Measurements from ENCODE around the gene DNAH14.
A peak's percentile ranks its signal among the peaks of the same experiment; 100 is the strongest.

The DNAH14 gene

GRCh38 chr1:225431081-225431863, 501.8 kb downstream of the DNAH14 start:
- Histone ChIP-seq H3K9ac (no peak overlapping the region), H3K27me3 (no peaks in the 10 kb centered on the region), H4K20me1 (peaks cover 12% of the 10 kb centered on the region), H3K4me3 (no peak overlapping the region), H3K27ac (no peak overlapping the region), H3K4me1 (peaks cover 33% of the 10 kb centered on the region), H3K4me2 (no peak overlapping the region), H3K9me3 (peaks cover 18% of the 10 kb centered on the region), H3K36me3 (no peaks in the 10 kb centered on the region)
- no peak for TF ChIP-seq Cebpa-rat (IDR thresholded peaks at IDR 0.05)

GRCh38 chr1:225434046-225434445, 504.6 kb downstream of the DNAH14 start:
- H3K27me3 ChIP-seq = no peaks in the 10 kb centered on the region
- no peak overlapping the region for H3K9ac ChIP-seq
- H3K27ac ChIP-seq = no peak overlapping the region
- H3K4me1 ChIP-seq = peaks cover 41% of the 10 kb centered on the region
- no peak overlapping the region for H3K4me2 ChIP-seq
- H3K36me3 ChIP-seq = no peaks in the 10 kb centered on the region
- H4K20me1 ChIP-seq = no peaks in the 10 kb centered on the region
- peaks cover 18% of the 10 kb centered on the region for H3K9me3 ChIP-seq
- no peak for TF ChIP-seq Cebpa-rat (IDR thresholded peaks at IDR 0.05)
- H3K4me3 ChIP-seq = no peak overlapping the region

GRCh38 chr1:225435076-225435475, 505.6 kb downstream of the DNAH14 start:
- H3K4me1 ChIP-seq = peaks cover 35% of the 10 kb centered on the region
- no peaks in the 10 kb centered on the region for H3K36me3 ChIP-seq
- H3K4me2 ChIP-seq = peak overlapping the region; percentile 74
- H3K9me3 ChIP-seq = peaks cover 18% of the 10 kb centered on the region
- no peaks in the 10 kb centered on the region for H3K27me3 ChIP-seq
- no peaks in the 10 kb centered on the region for H4K20me1 ChIP-seq
- H3K4me3 ChIP-seq = no peak overlapping the region
- H3K27ac ChIP-seq = no peak overlapping the region
- H3K9ac ChIP-seq = no peak overlapping the region
- TF ChIP-seq Cebpa-rat (IDR thresholded peaks at IDR 0.05) = no peak

- no peaks in the 10 kb centered on the region for H3K36me3 ChIP-seq
These were observed 506.0 kb downstream of the DNAH14 start for GRCh38 chr1:225435487-225435886.

GRCh38 chr1:225435957-225436392, 506.5 kb downstream of the DNAH14 start:
- H3K4me1 ChIP-seq = peaks cover 35% of the 10 kb centered on the region
- no peak for TF ChIP-seq Cebpa-rat (IDR thresholded peaks at IDR 0.05)
- H3K4me3 ChIP-seq = no peak overlapping the region
- peaks cover 16% of the 10 kb centered on the region for H3K9me3 ChIP-seq
- peak overlapping the region; percentile 59 for H3K27ac ChIP-seq
- no peaks in the 10 kb centered on the region for H4K20me1 ChIP-seq
- H3K9ac ChIP-seq = peak overlapping the region; percentile 9; the same call in 1 of the 2 replicates
- H3K27me3 ChIP-seq = no peaks in the 10 kb centered on the region
- peak overlapping the region; percentile 74 for H3K4me2 ChIP-seq
- no peaks in the 10 kb centered on the region for H3K36me3 ChIP-seq

More at GRCh38 chr1:225435487-225435886, 506.0 kb downstream of the DNAH14 start:
- TF ChIP-seq Cebpa-rat (IDR thresholded peaks at IDR 0.05) = no peak
- Histone ChIP-seq H3K4me3 (no peak overlapping the region), H3K4me1 (peaks cover 35% of the 10 kb centered on the region), H4K20me1 (no peaks in the 10 kb centered on the region), H3K9me3 (peaks cover 18% of the 10 kb centered on the region), H3K4me2 (peak overlapping the region; percentile 74), H3K9ac (peak overlapping the region; percentile 9; the same call in 1 of the 2 replicates), H3K27me3 (no peaks in the 10 kb centered on the region), H3K27ac (peak overlapping the region; percentile 59)

GRCh38 chr1:225437710-225438437, 508.4 kb downstream of the DNAH14 start:
- Histone ChIP-seq H3K4me3 (no peak overlapping the region), H3K9me3 (no peaks in the 10 kb centered on the region), H3K4me1 (peaks cover 53% of the 10 kb centered on the region), H3K9ac (no peak overlapping the region), H3K36me3 (no peaks in the 10 kb centered on the region), H3K4me2 (no peak overlapping the region), H3K27ac (no peak overlapping the region), H4K20me1 (no peaks in the 10 kb centered on the region), H3K27me3 (no peaks in the 10 kb centered on the region)
- no peak for TF ChIP-seq Cebpa-rat (IDR thresholded peaks at IDR 0.05)

GRCh38 chr1:225440380-225441221, 511.1 kb downstream of the DNAH14 start:
- no peak overlapping the region for H3K4me2 ChIP-seq
- H3K4me3 ChIP-seq = no peak overlapping the region
- H3K36me3 ChIP-seq = no peaks in the 10 kb centered on the region
- H3K9me3 ChIP-seq = no peaks in the 10 kb centered on the region
- no peaks in the 10 kb centered on the region for H3K27me3 ChIP-seq
- H4K20me1 ChIP-seq = no peaks in the 10 kb centered on the region
- H3K9ac ChIP-seq = no peak overlapping the region
- no peak overlapping the region for H3K27ac ChIP-seq
- H3K4me1 ChIP-seq = peaks cover 61% of the 10 kb centered on the region
- TF ChIP-seq Cebpa-rat (IDR thresholded peaks at IDR 0.05) = no peak

GRCh38 chr1:225441314-225442122, 512.0 kb downstream of the DNAH14 start:
- no peaks in the 10 kb centered on the region for H3K27me3 ChIP-seq
- no peaks in the 10 kb centered on the region for H4K20me1 ChIP-seq
- H3K36me3 ChIP-seq = no peaks in the 10 kb centered on the region
- no peaks in the 10 kb centered on the region for H3K9me3 ChIP-seq
- peak overlapping the region; percentile 51 for H3K27ac ChIP-seq
- no peak overlapping the region for H3K4me3 ChIP-seq
- peak overlapping the region; percentile 25; the same call in 1 of the 2 replicates for H3K9ac ChIP-seq
- TF ChIP-seq Cebpa-rat (IDR thresholded peaks at IDR 0.05) = no peak
- peaks cover 61% of the 10 kb centered on the region for H3K4me1 ChIP-seq
- peak overlapping the region; percentile 81 for H3K4me2 ChIP-seq

- Histone ChIP-seq H3K27me3 (no peaks in the 10 kb centered on the region), H3K9me3 (no peaks in the 10 kb centered on the region), H3K4me3 (no peak overlapping the region), H3K4me1 (peaks cover 63% of the 10 kb centered on the region), H3K9ac (peak overlapping the region; percentile 25), H3K27ac (peak overlapping the region; percentile 51), H3K36me3 (no peaks in the 10 kb centered on the region), H4K20me1 (no peaks in the 10 kb centered on the region), H3K4me2 (peak overlapping the region; percentile 81)
- no peak for TF ChIP-seq Cebpa-rat (IDR thresholded peaks at IDR 0.05)
These were observed 512.6 kb downstream of the DNAH14 start for GRCh38 chr1:225442123-225442505.
